Activated CD4-positive, alpha-beta T cell treated with anti-CD3 and anti-CD28 coated beads, Interleukin-2, amount 50 U/mL, for 4 hours (primary cell): Measurements from ENCODE around the gene ZBTB7B.

Experiments
- DNase-seq, 2 experiments: peaks; one replicate each; pipeline ENCODE4 v3.0.0-alpha.2; 2020

ZBTB7B gene

DNA sequence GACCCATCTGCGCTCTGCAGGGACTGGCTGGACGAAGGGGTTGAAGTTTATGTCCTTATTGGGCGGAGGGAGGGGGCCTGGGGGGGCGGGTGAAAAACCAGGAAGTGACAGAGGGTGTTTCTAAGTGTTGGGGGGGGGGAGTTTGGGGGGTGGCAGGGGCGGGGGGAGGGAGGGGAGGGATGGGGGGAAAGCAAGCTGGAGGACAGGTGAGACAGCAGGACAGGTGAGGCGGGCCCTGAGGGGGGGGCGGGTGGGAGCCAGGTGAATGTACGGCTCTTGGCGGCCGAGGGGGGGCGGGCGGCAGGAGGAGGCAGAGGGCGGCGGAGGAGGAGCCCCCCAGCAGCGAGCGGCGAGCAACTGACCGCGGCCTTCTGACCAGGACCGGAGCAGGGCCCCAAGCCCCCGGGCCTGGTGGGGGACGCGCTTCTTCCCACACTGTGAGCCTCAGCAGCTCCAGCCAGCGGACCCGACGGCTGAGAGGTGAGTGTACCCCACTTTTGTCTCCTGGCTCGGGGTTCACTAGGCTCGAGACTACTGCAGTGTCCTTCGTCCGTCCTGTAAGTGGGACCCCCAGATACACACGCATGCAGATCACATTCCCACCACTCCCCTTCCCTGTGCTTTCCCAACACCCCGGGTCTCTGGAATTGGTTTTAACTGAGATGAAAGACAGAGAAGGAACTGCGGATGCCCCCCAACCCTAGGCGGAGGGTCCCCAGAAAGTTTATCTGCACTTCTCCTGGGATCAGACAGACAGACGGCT is at the start of gene ZBTB7B:
TSS of gene ZBTB7B (plus strand) at position 339 of the 763 bp plus-strand sequence. CDS start 11,859 bp downstream, outside the sequence.
- DNase-seq: no peak

DNA sequence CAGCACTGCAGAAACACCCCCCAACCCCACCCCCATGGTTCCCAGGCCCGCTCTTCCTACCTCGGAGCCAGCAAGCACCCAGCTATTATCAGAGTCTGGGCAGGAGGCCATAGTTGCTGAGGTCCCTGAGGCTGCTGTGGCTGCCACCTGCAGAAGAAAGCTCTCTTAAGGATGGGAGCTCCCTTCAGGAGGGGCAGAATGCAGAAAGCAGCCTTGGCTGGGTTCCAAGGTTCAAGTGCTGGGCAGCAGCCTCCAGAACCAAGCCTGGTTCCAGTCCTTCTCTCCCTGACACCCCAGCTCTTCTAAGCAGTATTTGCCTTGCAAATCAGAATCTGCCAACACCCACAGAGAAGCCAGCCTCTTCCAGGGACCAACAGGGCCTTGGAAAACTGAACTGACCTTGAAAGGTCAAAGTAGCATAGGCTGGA is 49.0 kb upstream of the ZBTB7B start:
- no peak for DNase-seq

DNA sequence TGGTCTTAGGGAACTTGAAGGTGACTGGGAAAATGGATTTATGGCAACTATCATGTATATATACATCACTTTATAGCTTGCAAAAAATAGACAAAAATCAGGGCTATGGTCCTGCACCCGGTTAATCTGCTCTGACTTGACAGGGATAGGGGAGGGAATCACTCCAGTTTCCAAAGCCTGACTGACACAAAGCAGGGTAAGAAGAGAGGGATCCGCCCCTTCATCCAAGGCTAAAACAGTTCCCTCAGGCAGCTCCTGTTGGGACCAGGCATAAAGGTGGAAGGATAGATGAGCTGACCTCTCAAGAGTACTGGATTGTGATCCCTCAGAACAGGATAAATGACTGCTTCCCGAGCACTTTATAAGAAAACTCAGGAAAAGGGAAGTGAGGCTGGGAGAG is 48.1 kb upstream of the ZBTB7B start:
- no peak for DNase-seq

DNA sequence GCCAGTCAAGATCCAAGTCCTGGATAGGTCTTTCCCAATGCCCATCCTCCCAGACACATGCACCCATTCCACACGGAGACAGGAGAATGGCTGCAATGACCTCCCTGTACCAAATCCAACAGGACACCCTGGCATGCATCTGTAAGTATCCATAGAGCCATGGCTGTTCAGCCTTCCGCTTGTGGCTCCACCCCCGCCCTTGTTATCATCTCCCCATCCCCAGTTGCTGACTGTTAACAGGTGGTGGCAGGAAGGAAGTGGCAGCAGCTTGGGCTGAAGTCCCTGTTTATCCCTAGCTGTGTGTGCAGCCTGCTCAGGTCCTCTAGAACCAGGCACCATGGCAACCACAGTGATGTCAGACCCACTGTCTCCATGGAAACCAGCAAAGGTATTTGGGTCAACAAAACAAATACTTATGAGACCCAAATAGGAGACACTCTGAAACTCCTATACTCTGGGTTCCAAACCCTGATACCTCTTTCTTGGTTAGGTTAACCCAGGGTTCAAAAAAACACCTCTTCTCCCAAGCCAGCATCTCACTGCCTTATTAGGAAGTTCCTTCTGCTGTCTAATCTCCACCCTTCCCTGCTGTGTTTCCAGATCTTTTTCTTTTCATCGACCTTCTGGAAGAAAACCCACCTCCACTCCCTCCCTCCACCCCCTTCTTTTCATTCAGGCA is 47.4 kb upstream of the ZBTB7B start:
- peak; percentile 73 to 75 for DNase-seq

DNA sequence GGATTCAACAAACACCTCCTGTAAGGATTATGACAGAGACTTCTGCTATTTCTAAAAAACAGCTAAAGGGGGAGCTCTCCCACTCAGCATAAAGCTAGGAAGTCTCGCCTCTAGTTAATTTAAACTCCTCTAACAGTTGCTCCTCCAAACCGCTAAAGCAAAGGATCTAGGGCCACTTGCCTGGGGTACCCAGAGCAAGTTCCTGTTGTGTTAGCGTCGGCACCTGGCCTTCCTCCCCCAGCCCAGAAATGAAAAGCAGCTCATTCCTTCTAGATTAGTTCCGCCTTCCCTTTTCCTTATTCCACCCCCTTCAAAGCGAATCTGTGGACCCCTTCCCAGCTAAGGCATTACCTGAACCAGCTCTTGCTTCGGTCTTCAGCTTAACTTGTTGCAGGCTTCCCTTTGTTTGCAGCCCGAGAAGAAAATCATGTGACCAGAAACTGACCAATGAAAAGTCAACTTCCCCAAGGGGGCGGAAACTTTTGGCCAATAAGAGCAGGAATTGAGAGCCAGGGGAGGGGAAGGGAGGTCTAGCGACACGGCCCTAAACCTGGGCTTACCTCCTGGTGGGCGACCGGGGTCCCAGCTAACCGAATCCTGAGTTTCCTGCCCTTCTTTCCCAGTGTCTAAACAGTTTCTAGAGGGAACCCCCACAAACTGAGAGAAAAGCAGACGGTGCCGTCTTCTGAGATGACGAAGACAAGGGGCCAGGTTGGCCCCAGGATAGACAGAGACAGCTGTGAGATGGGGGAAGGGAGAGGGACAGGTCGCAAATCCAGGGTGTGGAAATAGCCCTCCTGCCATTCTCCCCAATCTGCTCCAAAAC is 46.7 kb upstream of the ZBTB7B start, which contains the start of gene PBXIP1:
TSS of gene PBXIP1 (minus strand) at position 382 of the 826 bp plus-strand sequence. CDS start 2,378 bp downstream, outside the sequence.
- DNase-seq: peak; percentile 70 to 75

DNA sequence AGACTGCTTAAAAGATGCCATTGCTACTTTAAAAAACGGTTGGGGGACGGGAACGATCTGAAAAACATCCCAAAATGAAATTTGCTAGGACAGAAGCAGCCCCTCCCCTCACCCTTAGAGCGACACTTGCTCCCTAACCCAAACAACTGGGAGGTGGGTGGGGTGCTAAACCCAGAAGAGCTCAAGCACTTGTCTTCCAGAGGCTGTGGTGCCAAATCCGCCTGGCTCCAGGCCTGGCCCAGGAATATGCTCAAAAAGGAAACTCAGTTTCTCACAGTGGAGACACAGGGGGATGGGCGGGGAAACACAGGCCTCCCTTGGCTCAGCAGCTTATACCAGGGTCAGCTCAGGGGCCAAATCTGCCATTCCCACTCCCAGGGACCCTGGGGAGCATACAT is 46.1 kb upstream of the ZBTB7B start:
- no peak for DNase-seq

DNA sequence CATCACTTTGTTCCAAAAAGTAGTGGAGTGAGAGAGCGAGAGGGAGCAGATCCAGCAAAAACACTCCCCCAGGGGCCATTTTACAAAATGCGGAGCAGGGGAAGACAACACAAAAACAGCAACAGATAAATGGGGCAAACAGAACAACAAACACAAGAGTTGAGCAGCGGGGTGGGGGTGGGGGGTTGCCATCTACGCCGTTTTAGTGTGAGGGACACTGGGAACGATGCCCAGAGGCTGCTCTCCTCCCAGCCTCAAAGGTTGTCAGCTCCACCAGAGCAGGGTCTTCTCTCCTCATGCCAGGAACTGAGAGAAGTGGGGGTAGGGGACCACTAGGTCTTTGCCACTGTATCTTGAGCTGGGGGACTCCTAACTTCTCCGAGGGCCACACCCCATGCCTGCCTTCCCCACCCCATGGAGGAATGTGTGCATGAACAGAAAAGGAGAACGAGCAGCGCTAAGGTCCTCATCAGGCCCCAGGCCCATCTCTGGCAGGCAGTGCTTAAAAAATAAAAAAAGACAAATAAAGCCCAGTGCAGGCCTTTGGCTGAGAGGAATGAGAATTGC is 45.4 kb upstream of the ZBTB7B start:
- DNase-seq: no peak

DNA sequence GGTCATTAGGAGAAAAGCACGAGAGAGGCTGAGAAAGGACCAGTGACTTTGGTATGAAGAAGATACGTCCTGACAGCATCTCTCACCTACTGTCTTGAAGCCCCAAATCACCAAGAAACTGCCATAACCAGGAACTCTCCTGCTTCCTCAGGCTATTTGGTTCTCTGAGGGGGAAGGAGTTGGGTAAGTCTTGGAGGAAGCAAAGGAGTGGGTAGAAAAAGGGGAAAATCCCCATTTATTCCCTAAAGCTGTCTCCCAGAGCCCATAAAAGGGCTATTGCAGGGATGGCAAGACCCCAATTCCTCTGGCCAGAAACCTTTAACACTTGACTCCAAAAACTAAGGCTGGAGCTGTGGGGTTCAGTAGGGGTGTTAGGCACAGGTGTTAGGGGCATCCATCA is 44.6 kb upstream of the ZBTB7B start:
- DNase-seq: no peak

DNA sequence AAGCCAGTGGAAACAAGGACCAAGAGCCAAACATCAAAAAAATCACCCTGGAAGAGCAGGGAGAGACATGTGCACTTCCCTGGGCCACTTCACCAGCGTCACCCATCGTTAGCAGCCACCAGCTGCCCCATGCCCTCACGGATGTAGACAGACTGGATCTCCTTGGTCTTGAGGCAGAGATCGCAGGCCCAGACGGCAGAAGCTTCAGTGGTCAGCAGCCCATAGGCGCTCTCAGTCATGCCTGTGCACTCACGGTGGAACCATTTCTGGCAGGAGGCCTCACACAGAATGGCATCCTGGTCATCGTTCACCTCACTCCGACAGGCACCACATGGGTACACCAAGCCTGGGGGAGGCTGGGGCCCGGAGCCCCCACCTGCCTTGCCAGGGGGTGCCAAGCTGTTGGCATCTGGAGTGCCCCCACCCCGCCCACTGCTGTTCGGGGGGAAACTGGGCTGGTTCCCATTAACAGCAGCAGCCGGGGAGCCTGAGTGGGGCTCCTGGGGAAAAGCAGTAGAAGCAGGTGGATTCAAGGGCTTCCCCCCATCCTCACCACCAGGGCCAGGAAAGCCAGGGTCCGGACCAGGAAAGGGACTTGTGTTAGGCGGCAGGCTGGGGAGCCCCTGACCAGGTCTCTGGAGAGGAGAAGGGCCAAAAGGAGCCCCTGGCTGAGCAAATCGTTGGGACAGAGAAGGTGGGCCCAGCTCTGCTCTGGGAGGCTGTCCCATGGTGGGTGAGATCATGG is 43.7 kb upstream of the ZBTB7B start:
- DNase-seq: no peak

DNA sequence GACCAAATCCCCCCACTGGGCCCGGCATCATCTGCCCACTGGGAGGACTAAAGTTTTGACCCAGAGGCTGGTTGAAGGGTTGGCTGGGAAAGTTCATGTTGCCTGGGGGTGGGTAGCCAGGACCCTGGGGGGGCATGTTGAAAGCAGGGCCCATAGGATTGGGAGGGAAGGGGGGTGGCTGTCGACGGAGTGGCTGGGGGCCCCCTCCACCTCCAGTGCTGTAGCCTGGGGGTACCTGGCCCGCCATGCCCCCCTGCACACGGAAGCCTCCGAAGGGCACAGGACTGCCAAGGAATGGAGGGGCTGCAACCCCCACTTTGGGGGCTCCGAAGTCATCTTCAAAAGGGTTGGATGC is 43.2 kb upstream of the ZBTB7B start:
- DNase-seq: no peak

DNA sequence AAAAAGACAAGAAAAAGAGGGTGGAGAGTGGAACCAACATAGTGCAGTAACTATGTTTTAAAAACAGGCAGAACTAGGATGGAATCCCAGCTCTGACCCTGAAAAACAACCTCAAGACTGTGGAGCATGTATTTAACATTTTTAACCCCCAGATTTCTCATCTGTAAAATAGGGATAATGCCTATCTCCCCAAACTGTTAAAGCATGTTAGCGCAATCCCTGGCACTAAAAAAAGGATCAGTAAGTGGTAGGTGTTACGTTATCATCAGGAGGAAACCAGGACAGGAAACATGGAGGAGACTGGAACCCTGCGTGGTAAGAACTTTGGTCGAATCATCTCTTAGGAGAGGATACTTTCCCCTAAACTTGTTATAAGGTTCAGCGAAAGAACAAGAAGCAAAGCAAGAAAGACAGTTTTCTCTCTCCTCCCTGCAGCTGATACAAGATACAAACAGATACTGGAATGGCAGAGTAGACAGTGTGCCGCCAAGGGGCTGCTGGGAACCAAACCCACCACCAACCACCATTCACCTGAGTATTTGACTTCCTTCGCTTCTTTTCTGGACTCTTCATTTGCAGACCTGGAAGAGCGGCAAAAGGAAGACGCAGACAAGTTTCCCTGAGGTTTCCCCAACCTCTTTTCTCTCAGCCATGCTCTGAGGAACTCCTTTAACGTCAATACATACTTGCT is 42.0 kb upstream of the ZBTB7B start:
- no peak for DNase-seq

DNA sequence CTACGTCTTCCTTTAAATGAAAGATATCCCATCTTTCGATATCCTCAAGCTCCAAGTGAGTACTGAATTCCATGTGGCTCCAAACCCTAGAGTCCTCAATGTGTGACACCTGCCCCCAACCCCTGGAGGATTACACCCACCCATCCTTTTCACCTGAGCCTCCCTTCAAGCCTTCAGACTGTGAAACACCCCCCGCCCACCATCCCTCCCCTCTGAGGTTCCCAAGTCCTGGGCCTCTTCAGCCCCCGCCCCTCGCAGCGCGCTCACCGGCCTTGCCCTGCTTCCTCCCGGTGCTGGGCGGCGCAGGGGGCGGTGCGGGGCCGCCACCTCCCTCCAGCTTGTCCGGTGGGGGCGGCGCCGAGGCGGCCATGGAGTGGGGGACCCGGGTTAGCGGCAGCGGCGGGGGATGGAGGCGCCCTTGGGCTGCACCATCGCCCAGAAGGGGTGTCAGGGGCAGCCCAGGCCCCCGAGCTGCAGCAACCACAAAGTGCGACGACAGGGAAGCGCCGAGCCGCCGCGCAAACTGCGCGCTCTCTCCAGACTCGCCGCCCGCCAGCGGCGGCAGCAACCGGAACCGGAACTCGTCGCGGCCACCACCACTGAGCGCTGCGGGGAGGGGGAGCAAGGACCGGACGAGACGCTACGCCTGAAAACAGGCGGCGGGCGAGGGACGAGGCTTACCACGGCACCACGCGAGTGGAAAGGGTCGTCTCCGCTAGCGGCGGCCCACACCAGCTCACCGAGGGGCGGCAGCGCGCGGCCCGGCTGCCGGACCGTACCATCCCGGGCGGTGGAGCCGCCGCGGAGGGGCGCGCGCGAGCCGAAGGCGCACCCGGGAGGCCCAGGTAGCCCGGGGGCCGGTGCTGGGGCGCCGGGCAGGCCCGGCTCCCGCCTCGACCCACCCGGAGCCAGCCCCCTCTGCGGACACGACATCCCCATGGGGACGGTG is 41.1 kb upstream of the ZBTB7B start, which contains the start of gene PYGO2:
TSS of gene PYGO2 (minus strand) at position 576 of the 949 bp plus-strand sequence. CDS start at position 370, 206 bp downstream.
- DNase-seq: peak; percentile 69 to 71

DNA sequence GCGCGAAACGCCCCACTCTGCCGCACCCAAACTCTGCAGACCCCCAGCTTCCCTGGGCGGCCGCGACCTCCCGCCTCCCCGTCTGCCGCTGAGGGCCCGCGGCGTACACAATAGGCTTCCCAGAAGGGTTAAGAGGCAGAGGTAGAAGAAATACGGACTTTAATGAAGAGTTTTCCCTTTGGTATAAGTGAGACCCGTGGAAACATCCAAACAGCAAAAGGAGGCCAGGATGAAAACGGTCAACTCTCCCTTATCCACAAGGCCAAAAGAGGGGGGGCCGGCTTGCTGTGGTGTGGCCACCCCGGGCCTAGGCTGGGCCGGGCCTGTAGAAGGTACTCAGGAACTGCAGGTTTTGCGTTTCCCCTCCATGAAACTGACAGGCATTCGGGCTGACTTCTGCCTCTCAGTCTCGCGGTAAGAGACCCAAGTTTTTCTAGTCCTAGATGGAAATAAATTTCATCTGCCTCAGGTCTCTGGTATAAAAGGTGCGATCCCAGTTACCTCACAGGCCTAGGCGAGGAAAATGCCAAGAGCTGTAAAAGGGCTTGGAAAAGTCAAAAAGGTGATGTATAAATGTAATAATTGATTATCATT is 40.3 kb upstream of the ZBTB7B start:
- no peak for DNase-seq

DNA sequence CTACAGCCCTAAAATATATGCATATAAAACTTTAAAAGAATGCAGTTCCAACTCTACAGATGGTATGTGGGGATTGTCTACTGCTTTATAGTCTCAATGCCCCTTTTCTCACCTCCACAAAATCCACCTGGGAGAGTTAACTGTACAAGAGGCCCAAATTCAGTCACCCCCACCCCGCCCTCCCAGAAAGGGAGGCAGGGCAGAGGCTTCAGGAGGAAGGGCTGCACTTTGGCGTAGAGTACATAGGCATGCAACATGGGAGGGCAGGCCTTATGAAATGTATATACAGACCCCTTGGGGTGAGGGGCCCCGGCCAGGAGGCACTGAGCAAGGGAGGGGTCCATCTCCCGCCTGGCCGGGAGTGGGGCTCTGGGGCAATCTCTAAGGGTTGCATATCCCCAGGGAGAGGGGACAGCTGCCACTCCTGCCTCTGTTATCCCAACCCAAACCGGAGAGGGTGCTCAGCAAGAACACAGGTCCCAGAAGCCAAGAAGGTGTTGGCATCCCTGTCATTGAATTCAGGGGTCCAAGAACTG is 39.7 kb upstream of the ZBTB7B start:
- DNase-seq: no peak

DNA sequence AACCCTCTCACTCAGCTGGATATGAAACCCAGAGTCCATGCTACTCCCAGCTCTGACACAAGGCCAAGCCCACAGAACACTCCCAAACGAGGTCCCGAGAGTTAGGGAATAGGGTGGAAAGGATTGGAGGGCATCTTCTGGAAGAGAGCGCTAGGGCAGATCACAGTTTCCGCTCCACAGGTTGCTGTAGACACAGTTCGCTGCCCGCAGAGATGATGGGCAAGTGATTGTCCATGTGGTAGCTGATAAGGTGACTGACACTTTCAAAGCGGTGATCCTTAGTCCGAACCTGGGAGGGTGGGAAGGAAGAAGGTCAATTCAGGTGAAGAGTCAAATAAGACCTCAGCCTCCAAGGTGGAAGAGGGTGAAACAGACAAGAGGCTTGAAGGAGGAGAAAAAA is 39.0 kb upstream of the ZBTB7B start:
- no peak for DNase-seq

DNA sequence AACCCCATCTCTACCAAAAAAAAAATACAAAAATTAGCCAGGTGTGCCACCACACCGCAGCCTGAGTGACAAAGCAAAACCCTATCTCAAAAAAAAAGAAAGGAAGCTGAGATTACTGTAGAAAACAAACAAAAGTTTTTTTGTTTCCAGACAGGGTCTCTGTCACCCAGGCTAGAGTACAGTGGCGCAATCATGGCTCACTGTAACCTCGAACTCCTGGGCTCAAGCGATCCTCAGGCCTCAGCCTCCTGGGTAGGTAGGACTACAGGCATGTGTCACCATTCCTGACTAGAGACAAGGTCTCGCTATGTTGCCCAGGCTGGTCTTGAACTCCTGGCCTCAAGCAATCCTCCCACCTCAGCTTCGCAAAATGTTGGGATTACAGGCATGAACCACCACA is 38.2 kb upstream of the ZBTB7B start:
- no peak for DNase-seq

DNA sequence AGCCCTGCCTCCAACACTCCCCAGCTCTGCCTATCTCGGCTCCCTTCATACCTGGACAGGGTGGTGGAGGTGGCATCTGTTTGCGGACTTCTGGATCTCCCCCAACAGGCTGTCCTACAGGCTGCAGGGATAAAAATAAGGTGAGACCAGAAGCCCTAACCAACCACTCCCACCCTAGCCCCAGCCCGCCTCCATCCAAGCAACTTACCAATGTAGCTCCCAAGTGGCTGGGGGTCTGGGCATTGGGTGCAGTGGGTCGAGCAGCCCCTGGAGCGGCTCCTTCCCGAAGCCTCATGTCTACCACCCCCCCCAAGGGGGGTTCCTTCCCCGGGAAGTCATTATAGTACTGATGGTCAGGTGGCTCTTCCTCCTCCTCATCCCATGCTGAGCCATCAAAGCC is 36.5 kb upstream of the ZBTB7B start:
- DNase-seq: no peak

DNA sequence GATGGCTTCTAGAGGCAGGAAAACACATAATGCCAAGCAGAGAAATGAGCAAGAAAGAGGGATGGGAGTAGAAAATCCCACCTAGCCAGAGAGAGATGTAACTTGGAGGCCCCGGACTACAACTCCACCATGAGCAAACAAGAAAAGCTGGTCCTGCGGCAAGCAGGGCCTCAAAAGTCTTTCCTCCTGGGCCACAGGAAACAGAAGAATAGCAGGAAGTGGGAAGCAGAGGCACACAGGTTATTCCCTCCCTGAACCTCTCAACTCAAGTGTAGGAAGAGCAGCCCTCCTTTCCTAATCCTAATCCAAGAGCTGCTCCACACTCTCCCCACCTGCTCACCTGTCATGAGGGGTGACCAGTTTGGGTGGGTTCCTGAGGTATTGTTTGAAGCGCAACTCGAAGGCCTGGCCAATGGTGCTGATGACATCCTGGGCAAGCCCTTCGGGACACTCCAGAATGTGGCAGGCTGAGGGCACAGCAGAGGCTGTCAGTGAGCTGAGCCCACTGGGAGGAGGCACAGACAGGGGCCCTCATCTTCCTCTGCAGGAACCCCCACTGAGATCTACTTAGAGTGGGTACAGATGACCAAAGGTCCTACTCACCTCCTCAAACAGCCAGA is 35.2 kb upstream of the ZBTB7B start:
- DNase-seq: no peak

DNA sequence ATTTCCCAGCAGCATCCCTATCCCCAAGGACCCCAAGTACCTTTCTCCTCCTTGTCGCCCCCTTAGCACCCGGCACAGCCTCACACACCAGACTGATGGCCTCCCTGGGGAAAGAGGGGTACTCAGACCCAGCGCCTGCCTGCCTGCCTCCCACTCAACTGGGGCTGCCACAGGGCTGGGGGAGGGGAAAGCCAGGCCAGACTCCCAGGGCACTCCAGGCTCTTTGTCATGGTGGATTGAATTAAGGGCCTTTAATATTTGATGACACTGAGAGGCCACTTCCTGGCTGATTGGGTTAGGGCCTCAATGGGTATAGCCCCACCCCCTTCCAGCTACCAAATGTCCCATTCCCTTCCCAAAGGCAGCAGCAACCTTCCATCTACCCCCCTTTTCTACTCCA is 33.9 kb upstream of the ZBTB7B start:
- DNase-seq: no peak
